ENCODE data around the gene SOWAHD.

DNA sequence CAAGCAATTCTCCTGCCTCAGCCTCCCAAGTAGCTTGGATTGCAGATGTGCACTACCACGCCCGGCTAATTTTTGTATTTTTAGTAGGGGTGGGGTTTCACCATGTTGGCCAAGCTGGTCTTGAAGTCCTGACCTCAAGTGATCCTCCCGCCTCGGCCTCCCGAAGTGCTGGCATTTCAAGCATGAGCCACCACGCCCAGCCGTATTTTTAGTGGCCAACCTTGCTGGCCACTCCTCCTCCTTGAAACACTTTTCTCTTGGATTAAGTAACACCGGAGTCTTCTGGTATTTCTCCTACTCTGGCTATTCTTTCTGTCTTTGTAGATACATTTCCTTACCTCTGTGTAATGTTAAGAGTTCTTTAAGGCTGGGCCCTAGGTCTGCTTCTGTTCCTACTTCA is 44.2 kb downstream of the SOWAHD start:
- TF ChIP-seq POLR2A (IDR thresholded peaks at IDR 0.05) (no peak), CTCF (IDR thresholded peaks at IDR 0.05) (no peak)

All from body of pancreas (tissue), 4 donors.